Measurements from ENCODE around the gene KCNK7.

Gene KCNK7

GRCh38 chr11:65575568-65576231, 19.9 kb downstream of the KCNK7 start, which contains the start of gene EHBP1L1:
TSS of gene EHBP1L1 (plus strand) at chr11:65576053. CDS start at chr11:65576303, 250 bp downstream.
- ChIA-PET POLR2A (interaction anchor here (0.6 to 2.8 kb wide), 7 partner anchors 11 to 153 kb away, joined by 3 to 18 read pairs (median 4); partner anchors contain the start of gene NEAT1), CTCF (interaction anchor here (1.0 to 5.3 kb wide), 6 partner anchors 11 to 34 kb away, joined by 3 to 60 read pairs (median 22); partner anchors contain the start of gene KCNK7)
- DNase-seq (ENCODE audit: low read depth, low spot score) = no peak
- TF ChIP-seq CTCF (IDR thresholded peaks at IDR 0.05; ENCODE audit: insufficient read depth, low read length, missing control alignments) = no peak
- H3K4me3 ChIP-seq (ENCODE audit: low read depth, low read length) = peak within 1 kb of the TSS; percentile 68

- no peak for DNase-seq (ENCODE audit: low read depth, low spot score)
- no peak for TF ChIP-seq CTCF (IDR thresholded peaks at IDR 0.05; ENCODE audit: insufficient read depth, low read length, missing control alignments)
- peak overlapping the region; percentile 68 for H3K4me3 ChIP-seq (ENCODE audit: low read depth, low read length)
- ChIA-PET POLR2A (interaction anchor here (1.1 kb wide), 1 partner anchor 78 kb away, joined by 4 read pairs; no protein-coding TSS in a partner anchor), CTCF (interaction anchor here (1.0 to 5.3 kb wide), 6 partner anchors 11 to 34 kb away, joined by 3 to 60 read pairs (median 22); partner anchors contain the start of gene KCNK7)
These were observed 20.6 kb downstream of the KCNK7 start for GRCh38 chr11:65574811-65575567.

GRCh38 chr11:65574109-65574810, 21.3 kb downstream of the KCNK7 start:
- peak; percentile 54 for DNase-seq (ENCODE audit: low read depth, low spot score)
- TF ChIP-seq CTCF (IDR thresholded peaks at IDR 0.05; ENCODE audit: insufficient read depth, low read length, missing control alignments) = peak; percentile 54
- CTCF ChIA-PET = interaction anchor here (1.0 to 16.3 kb wide), 10 partner anchors 12 to 43 kb away, joined by 3 to 207 read pairs (median 22); no protein-coding TSS in a partner anchor
- POLR2A ChIA-PET = interaction anchor here (1.1 to 4.6 kb wide), 2 partner anchors 34 to 49 kb away, joined by 3 to 28 read pairs; partner anchors contain the start of gene SCYL1
- H3K4me3 ChIP-seq (ENCODE audit: low read depth, low read length) = peak overlapping the region; percentile 89

GRCh38 chr11:65573391-65574079, 22.1 kb downstream of the KCNK7 start:
- H3K4me3 ChIP-seq (ENCODE audit: low read depth, low read length) = peak overlapping the region; percentile 89
- DNase-seq (ENCODE audit: low read depth, low spot score) = no peak
- POLR2A ChIA-PET = interaction anchor here (1.0 to 4.6 kb wide), 4 partner anchors 14 to 48 kb away, joined by 3 to 28 read pairs (median 8); partner anchors contain the start of genes LTBP3 and SCYL1

More at GRCh38 chr11:65573391-65574079, 22.1 kb downstream of the KCNK7 start:
- TF ChIP-seq CTCF (IDR thresholded peaks at IDR 0.05; ENCODE audit: insufficient read depth, low read length, missing control alignments) = no peak
- CTCF ChIA-PET = interaction anchor here (0.7 to 16.3 kb wide), 18 partner anchors 9 to 244 kb away, joined by 3 to 207 read pairs (median 4); partner anchors contain the start of genes PCNX3 and SIPA1
